Measurements from ENCODE around the gene PIGT.

DNA sequence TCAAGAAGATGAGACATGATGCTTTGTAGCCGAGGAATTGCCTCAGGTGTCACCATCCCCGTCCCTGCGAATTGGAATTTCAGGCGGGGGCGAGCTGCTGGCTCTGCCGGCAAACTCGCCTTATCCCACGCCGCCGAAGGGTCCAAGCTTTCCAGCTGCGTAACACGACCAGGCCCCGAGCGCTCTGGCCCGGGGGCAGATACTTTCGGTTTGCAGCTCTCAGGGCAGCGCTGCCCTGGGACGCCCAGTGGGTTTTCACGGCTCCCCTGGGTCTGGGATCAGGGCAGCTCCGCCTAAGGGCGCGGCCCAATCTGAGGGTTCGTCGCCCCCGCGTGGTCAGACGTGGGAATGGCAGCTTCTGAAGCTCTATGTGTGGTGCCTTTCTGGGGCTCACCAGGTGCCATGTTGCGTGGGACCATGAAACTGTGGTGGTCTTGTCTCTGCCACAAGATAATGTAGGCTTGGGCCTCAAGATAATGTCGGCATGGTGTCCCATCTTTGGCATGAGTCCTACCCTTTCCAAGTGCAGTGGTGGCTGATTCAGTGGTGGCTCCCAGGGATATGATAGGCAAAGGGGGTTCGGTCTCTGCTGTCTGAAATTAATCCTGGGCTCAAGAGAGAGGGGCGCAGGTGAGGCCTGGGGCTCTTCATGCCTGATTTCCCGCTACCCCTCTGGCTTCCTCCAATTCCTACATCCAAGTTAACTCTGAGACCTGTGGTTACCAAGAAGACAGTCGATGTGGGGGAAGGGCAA is 21.0 kb downstream of the PIGT start:
- TF ChIP-seq POLR2A (IDR thresholded peaks at IDR 0.05) (peak in 2 of 4 donors; percentile 21 to 34), EP300 (IDR thresholded peaks at IDR 0.05) (no peak), POLR2AphosphoS5 (IDR thresholded peaks at IDR 0.05) (peak; percentile 18 to 62)
- TF ChIP-seq, protein P1, sequence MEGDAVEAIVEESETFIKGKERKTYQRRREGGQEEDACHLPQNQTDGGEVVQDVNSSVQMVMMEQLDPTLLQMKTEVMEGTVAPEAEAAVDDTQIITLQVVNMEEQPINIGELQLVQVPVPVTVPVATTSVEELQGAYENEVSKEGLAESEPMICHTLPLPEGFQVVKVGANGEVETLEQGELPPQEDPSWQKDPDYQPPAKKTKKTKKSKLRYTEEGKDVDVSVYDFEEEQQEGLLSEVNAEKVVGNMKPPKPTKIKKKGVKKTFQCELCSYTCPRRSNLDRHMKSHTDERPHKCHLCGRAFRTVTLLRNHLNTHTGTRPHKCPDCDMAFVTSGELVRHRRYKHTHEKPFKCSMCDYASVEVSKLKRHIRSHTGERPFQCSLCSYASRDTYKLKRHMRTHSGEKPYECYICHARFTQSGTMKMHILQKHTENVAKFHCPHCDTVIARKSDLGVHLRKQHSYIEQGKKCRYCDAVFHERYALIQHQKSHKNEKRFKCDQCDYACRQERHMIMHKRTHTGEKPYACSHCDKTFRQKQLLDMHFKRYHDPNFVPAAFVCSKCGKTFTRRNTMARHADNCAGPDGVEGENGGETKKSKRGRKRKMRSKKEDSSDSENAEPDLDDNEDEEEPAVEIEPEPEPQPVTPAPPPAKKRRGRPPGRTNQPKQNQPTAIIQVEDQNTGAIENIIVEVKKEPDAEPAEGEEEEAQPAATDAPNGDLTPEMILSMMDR (IDR thresholded peaks at IDR 0.05): peak; percentile 93 to 99 (median 98)
